GM21529 (cell line): ENCODE results near the gene MOB3A.
A peak's percentile ranks its signal among the peaks of the same experiment; 100 is the strongest.
"Not testable (repeated sequence)": the region's sequence is repeated elsewhere in the genome, so short reads cannot be mapped to it uniquely, and the experiment has no call there.

Source experiments
- ATAC-seq: cut with Tn5 transposase; IDR thresholded peaks from one replicate; pipeline ENCODE4 v1.9.1; 2021; ENCODE audit not compliant: unreplicated experiment

Gene MOB3A

DNA sequence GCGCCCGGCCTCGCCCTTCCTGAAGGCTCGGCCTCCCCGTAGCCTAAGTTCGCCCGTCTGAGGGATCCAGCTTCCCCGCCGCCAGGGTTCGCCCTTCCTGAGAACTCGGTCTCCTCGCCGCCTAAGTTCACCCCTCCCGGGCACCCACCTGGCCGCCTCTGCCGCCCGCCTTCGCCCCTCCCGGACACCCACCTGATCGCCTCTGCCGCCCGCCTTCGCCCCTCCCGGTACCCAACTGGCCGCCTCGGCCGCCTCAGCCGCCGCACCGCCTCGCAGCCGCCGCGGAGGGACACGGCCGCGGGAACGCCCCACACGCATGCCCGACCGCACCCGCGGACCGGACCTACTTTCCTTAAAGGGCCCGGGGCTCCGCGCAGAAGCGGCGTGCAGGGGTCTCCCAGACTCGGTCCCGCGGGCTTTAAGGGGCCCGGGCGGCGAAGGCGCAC lies at the start of gene MOB3A:
Gene MOB3A, minus strand, starts transcription at position 293 of the 446 bp plus-strand sequence. CDS start 17,766 bp downstream, outside the sequence.
- ATAC-seq = peak; percentile 23

DNA sequence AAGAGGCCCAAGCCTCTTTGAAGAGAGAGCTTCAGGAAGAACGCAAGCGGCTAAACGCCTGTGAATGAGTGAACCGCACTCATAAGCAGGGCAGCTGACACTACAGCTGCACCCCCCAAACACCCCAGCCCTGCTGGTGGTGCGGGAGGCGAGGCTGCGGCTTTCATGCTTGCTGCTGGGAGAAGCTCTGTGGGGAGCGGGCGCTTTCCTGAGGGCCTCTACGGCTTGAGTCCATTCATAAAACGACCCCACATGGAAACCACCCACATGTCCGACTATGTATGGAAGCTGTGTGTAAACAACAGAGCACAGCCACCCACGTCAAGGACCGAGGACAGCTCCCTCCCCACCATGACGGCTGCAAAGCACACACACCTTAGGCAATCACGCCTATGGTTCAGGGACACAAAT lies 49.7 kb upstream of the MOB3A start:
- no peak for ATAC-seq

DNA sequence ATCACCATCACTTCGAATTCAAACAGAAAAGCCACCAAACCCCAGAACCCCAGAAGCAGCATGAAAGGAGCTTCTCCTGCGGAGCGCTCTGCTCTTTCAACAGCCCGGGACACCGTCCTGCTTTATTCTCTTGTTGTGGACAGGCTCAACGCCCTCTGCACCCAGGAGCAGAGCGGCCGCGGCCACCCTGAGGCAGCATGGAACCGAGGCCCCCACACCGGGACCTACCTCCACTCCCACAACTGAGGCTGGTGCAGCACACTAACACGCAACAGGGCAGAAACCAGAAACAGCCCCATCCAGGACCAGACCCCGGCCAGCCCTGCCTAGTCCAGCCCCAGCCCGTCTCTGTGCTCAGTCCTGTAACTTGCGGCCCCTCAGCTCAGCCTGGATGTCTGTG lies 48.1 kb upstream of the MOB3A start:
- ATAC-seq = no peak

DNA sequence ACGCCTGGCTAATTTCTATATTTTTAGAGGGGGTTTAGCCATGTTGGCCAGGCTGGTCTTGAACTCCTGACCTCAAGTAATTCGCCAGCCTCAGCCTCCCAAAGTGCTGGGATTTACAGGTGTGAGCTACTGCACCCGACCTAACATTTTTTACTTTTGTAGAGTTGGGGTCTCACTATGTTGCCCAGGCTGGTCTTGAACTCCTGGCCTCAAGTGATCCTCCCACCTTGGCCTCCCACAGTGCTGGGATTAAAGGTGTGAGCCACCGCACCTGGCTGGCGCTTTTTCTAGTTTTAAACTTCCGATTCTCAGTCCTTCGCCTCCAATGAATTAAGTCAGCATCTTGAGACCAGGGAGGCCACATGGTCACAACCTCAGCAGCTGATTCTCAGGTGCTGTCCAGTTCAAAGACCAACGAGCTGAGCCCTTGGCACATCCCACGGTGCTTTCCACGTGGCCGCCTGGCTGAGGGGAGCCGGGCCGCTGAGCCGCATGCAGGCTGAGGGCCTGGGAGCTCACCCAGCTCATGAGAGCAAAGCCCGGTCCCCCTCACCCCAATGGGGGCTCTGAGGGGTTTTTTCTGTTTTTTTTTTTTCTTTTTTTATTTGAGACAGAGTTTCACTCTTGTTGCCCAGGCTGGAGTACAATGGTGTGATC lies 46.2 kb upstream of the MOB3A start:
- ATAC-seq = no peak

DNA sequence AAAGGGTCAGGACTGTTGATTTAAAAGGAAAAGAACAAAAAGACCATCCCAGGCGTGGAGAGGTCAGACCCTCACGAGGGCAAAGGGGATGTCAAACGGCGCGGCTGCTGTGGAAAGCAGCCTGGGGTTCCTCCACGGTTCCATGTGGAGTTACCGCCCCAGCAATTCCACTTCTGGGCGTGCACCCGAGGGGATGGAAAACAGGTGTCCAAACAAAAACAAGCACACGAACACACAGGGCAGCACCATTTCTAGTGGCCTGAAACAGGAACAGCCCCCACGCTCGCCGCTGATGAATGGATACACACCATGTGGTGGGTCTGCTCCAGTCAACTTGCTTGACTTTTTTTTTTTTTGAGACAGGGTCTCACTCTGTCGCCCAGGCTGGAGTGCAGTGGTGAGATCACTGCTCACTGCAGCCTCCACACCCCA lies 44.0 kb upstream of the MOB3A start:
- ATAC-seq = no peak

DNA sequence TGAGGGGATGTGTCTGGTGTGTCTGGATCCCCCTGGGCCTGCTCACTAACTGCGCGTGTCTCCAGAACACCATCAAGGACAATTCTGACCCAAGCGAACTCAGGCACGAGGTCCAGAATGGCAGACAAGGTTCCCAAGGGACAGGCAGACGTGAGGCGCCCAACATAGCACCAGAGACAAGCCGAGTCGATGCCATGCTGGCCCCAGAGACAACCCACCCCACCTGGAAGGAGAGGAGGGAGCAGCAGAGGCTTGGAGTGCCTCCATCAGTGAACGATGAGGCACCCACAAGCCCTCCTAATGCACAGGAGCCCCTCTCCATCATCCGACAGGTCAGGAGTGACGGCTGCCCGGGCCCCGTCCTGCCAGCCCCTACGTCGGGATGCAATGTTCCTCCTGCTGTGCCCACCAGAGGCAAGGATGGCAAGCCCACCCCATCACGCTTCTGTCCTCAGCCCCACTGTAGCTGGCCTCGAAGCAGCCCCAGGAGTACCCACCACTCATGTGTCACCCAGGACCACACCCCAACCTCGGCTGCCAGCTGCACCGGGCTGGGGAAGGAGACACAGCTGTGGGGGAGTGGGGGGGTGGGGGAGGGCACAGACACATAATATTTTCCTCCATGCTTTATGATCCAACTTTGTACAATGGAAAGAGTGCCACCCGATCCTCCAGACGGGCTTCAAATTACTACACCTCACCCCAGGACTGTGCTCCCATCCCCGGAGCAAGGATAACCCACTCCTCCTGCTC lies 43.4 kb upstream of the MOB3A start:
- ATAC-seq = no peak

DNA sequence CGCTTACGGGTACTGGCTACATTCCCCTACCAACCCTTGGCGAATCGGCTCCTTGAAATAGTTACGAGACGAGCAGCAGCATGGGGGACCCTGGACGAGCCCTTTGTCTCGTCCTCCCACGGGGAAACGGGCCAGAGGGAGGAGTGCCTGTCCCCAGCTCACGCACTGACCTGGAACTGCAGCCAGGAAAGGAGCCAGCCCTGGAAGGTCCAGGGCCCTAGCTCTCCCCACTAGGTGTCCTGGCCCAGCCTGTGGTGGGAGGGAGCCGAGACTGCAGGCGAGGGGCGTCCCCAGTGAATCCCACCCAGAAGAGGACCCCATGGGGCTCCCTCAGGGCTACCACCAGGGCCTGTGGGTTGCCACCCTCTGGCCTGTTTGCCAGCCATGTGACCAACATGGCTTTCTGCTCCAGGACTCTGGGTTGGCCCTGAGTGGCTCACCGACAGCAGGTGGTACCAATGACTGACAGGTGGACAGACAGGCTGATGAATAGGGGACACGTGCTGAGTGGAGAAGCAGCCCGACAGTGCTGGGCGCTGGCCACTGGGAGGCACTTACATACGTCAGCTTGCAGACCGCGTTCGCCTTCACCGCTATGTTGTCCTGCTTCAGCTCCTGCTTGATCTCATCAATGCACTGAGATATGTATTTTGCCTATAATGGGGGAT lies 42.1 kb upstream of the MOB3A start:
- no peak for ATAC-seq

DNA sequence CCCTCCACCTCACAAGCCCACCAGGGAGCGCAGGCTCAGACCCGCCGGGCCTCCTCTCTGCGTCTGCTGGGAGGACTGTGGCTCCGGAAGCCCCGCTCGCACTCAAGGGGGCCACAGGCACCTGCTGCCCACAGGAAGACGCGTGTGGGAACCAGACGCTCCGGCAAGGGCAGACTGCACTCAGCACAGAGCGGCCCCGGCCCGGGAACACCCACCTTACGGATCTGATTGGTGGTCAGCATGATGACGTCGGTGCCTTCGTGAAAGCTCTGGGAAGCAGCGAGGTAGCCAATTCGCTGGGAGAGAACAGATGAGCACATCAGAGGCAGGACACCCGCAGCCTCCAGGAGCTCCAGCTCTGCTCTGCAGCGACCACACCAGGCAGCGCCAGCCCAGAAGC lies 40.7 kb upstream of the MOB3A start:
- ATAC-seq = no peak

DNA sequence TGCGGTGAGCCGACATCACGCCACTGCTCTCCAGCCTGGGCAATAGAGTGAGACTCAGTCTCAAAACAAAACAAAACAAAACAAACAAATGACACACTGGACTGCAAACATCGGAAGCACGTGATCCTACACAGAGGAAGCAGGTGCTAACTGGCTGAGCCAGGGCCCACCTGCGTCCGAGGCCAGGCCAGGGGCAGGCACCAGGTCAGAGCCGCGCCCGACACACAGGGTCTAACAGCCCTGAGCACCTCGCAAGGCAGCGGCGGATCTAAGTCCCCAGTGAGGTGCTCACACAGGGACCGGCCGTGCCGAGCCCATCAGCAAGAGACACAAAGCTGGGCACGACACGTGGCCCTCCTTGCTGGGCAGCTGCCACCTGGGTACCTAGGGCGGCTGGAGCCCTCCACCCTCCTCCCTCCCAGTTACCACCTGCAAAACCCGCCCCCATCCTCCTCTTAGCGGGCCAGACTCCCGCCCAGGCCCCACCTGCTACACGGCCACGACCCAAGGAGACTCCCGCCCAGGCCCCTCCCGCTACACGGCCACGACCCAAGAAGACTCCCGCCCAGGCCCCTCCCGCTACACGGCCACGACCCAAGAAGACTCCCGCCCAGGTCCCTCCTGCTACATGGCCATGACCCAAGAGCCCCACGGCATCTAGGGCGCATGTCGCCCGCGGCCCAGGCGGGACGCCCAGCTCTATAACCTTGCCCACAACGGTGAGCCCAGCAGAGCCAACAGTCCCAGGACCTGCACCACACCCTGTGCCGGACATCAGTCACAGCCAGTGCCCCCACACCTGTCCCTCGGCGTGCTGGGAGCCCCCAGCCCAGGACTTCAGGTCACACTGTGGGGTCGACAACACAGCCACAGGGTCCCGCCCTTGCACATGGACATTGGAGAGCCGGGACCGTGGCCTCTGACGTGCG lies 39.6 kb upstream of the MOB3A start:
- ATAC-seq = no peak

DNA sequence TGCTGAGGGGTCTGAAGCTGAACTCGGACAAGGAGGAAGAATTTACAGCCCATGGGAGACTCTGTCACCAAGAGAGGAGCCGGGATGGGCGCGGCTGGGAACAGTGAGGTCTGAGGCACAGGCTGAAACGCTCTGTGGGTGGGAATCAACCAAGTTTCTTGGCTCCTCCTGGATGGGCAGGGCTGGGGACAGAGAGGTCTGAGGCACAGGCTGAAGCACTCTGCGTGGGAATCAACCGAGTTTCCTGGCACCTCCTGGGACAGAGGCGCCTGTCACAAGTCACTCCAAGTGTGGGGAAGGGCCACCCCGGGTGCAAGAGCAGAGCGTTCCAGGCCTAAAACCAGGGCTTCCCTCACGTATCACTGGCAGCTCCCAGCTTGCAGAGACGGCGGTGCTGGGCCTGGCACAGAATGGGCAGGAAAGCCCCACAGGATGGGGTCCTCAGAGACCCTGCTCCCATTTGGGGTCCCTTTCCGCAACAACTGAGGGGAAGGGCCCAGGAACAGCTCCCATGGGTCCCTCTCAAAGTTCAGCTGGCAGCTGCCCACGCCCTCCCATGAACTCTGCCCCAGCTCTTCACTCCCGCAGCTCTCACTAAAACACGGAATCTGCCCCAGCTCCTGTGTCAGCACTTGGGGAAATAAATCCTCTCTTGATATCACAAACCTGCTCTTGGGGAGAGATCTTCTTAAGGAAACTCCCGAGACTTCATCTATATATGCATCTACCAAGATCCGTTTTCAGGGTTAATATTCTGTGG lies 36.8 kb upstream of the MOB3A start:
- no peak for ATAC-seq

DNA sequence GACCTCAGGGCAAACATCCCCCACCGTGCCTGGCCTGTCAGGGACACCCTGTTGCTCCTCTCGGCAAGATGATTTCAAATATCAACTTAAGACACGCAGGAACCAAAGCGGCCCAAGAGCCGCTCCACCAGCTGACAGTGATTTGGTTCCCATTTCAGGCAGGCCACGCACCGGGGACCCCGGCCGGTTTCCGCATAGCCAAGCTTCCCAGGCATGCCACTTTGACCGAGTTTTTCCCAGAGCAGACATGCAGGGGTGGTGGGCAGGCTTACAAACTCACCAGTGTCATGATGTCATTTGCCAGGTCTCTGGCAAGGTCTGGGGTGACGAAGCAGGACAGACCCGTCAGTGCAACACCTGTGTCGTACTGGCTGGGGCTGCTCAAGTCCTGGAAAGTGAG lies 36.1 kb upstream of the MOB3A start:
- no peak for ATAC-seq

DNA sequence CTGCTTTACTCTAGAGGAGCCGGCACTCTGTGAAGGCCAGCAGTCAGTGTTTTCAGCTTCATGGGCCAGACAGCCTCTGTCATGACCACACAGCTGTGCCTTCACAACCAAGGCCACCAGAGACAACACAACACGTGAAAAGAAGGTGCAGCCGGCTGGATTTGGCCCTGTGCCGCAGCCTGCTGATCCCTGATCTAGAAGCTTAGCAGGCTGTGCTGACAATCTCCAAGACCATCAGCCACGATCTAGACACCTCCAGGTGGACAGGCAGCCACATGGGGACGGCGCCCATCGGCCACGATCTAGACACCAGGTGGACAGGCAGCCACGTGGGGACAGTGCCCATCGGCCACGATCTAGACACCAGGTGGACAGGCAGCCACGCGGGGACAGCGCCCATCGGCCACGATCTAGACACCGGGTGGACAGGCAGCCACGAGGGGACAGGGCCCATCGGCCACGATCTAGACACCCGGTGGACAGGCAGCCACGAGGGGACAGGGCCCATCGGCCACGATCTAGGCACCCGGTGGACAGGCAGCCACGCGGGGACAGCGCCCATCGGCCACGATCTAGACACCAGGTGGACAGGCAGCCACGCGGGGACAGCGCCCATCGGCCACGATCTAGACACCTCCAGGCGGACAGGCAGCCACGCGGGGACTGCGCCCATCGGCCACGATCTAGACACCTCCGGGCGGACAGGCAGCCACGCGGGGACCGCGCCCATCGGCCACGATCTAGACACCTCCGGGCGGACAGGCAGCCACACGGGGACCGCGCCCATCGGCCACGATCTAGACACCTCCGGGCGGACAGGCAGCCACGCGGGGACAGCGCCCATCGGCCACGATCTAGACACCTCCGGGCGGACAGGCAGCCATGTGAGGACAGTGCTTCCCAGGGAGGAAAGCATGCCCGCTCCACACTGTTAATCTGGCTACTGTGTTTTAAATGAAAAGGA lies 35.2 kb upstream of the MOB3A start:
- not testable (repeated sequence) for ATAC-seq

DNA sequence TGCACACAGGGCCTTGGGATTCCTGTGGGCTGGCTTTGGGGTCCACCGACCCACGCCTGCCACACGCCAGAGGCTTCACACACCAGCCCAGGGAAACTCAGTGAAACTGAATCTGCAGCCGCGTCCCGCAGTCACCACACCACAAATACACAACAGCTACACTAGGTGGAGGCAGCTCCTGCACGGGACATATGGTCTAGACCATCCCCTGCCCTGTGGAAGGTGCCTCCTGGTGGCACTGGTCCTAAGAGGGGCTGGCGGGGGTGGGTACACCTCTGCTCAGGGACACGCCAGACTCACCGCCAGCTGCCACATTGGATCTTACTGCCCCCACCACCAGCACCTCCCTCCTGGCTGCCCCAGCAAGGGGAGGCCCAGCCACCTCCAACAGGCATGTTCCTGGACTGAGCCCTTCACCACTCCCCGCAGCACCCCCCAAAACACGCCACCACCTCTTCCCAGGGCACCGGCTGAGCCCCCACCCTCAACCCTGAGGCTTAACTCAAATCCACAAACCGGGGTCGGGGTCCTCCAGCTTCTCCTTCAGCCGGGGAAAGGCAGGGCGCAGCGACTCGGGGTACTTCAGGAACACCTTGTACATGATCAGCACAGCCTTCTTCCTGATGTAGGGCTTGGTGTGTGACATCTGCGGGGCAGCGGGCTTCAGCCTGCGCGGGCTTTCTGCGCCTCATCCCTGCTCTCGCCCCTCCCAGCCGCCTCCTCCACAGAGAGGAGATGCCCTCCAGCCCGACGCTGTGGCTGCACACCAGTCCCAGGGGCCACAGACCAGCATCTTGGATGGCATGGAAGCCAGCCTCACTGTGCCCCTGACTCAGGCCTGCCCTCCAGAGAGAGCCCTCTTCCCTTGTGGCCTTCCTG lies 34.0 kb upstream of the MOB3A start:
- no peak for ATAC-seq

DNA sequence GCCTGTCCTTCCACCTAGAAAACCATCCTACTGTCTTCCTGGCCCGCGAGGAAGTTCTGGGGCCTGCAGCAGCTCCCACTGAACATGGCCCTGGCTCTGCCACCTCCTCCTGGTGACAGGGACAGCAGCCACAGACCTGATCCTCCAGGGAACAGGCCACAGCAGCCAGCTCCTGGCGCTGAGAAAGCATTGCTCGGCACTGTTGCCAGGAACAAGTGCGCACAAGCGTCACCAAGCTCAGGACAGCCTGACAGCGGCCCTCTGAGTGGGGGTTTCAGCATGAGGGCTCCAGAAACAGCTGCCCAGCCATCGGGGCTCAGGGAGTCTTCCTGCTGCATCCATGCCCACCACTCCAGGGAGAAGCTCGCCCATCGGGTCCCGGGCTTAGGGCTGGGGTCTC lies 33.4 kb upstream of the MOB3A start:
- ATAC-seq = no peak

DNA sequence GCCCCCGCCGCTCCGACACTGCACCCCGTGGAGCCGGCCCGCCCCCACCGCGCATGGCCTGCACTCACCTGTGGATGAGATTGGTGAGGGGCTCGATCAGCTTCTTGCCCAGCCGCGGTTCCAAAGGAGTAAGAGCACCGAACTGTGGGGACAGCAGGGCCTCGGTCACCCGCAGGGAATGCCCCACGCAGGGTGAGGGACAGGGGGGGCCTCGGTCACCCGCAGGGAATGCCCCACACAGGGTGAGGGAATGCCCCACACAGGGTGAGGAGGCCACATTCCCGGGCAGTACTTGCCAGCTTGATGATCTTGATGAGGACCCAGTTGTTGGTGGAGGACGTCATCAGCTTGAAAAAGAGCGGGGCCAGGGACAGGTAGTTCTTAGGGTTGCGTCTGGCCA lies 32.9 kb upstream of the MOB3A start:
- ATAC-seq = no peak

DNA sequence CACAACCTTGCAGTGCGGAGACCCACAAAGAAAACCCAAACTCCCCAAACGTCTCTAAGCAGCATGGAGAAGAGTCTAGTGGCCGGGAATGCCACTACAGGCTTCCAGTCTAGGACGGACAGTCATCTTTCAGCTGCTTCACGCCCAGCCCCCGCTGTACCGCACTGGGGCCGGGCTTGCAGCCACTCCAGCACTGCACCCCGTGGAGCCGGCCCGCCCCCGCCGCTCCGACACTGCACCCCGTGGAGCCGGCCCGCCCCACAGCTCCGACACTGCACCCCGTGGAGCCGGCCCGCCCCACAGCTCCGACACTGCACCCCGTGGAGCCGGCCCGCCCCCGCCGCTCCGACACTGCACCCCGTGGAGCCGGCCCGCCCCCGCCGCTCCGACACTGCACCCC lies 32.1 kb upstream of the MOB3A start:
- ATAC-seq = not testable (repeated sequence)

DNA sequence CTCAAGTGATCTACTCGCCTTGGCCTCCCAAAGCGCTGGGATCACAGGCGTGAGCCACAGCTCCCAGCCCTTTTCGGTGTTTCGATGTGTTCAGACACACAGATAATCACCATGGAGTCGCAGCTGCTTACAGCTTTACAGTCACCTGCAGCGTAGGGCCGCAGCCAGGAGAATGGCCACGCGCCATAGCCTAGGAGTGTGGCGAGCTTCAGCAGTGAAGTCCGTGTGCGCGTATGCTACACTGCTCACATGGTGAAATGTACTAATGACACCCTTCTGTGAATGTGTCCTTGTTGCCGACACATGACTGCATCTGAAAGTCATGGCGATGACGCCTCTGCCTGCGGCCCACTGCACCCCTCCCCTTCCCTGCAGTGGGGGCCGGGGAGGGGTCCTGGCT lies 31.6 kb upstream of the MOB3A start:
- ATAC-seq = no peak

DNA sequence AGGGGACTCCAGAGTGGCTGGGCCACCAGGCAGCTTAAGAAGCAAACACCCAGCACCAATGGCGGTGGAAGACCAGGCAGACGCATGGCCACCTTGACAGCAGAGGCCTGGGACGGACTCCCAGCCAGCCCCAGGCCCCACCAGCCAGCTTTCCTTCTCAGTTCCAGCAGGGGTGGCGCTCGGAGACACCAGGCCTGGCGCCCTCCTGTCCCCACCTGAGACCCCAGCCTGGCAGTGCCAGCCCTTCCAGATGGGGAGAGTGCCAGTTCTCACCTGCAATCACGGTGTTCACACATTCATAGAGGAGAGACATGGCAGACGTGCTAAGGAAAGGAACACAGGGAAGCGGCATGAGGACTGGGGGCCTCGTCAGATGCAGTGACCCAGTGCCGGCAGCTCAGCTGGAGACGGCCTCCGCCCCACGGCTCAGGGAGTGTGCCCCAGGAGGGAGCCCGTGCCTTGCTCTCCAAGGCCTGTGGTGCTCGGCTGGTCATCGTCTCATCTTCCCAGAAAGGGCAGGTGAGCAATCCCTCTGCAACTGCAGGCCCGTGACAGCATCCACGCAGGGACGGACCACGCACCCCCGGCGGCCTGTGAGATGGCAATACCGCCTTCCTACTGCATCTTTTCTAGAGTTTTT lies 30.9 kb upstream of the MOB3A start:
- no peak for ATAC-seq
